Endothelial cell of umbilical vein (primary cell): ENCODE data around the gene CTIF. TPM values are rescaled to one million over a fixed set of nuclear protein-coding genes. Genes with fewer than 3 reads are reported as not detected.

ENCODE experiments used
- BruUV-seq: library from RNA; stranded (reverse); fragments of 400-500 nt; replicated peaks from 2 replicates; lab custom pipeline; 2021; lab: Mats Ljungman, UMichigan
- CTCF ChIA-PET: fragments of 300-600, 350-600 bp; sonication (Branson Sonifier 250); formaldehyde crosslinking; loops from one replicate; lab custom pipeline; 2021; ENCODE audit warnings: antibody characterized with exemption, inconsistent platforms; lab: Charles Lee
- POLR2A ChIA-PET: fragments of 300-600, 350-600 bp; sonication (Branson Sonifier 250); formaldehyde crosslinking; loops from one replicate; lab custom pipeline; 2021; ENCODE audit warnings: antibody characterized with exemption, inconsistent platforms; lab: Charles Lee
- DNase-seq: peaks from one replicate; pipeline ENCODE4 v3.0.0-alpha.2; 2011; ENCODE audit warnings: low read depth, low spot score
- FAIRE-seq: peaks from 2 replicates; lab custom pipeline; 2011; peaks lifted over from hg19 to GRCh38; lab: Jason Lieb, UNC
- H2AFZ ChIP-seq: 2 replicates; pipeline ENCODE4 v1.6.0; 2012; ENCODE audit warnings: low read depth, low read length, control low read depth, inconsistent platforms
- H3K27ac ChIP-seq: 2 replicates; pipeline ENCODE4 v1.5.1; 2011; ENCODE audit warnings: low read depth, mild to moderate bottlenecking, control low read depth, low read length, moderate library complexity; ENCODE audit not compliant: insufficient read depth
- H3K27me3 ChIP-seq, 2 experiments: 2 replicates each; pipeline versions ENCODE4 v1.6.0 to v1.6.1; 2011; ENCODE audit warnings: low read length in 2 of 2, mixed read lengths in 1 of 2; ENCODE audit not compliant: control insufficient read depth in 2 of 2, insufficient read depth in 2 of 2
- H3K36me3 ChIP-seq, 2 experiments: 2 replicates in 1 of 2; 3 replicates in 1 of 2; pipeline ENCODE4 v1.5.1; 2011; ENCODE audit warnings: low read length in 2 of 2, mild to moderate bottlenecking in 1 of 2, moderate library complexity in 1 of 2; ENCODE audit not compliant: control insufficient read depth in 2 of 2, insufficient read depth in 2 of 2; ENCODE audit errors: extremely low read depth in 1 of 2
- H3K4me1 ChIP-seq: 3 replicates; pipeline ENCODE4 v1.5.1; 2011; ENCODE audit warnings: mild to moderate bottlenecking, low read length; ENCODE audit not compliant: control insufficient read depth, insufficient read depth; ENCODE audit errors: extremely low read depth
- H3K4me2 ChIP-seq: 2 replicates; pipeline ENCODE4 v1.6.1; 2011; ENCODE audit warnings: low read length, control low read depth, mixed read lengths; ENCODE audit not compliant: insufficient read depth
- H3K4me3 ChIP-seq, 3 experiments: fragments of 200-600 bp in 1 of 3; sonication (generic), shearing (Covaris generic) in 1 of 3; replicated peaks in 1 of 3; 2 replicates each; pipeline ENCODE4 v1.5.1; 2011 to 2016; ENCODE audit warnings: control low read depth in 3 of 3, low read length in 3 of 3, mild to moderate bottlenecking in 2 of 3, inconsistent platforms in 1 of 3, low read depth in 1 of 3, moderate library complexity in 1 of 3; ENCODE audit not compliant: insufficient read depth in 1 of 3
- H3K79me2 ChIP-seq: 2 replicates; pipeline ENCODE4 v1.6.0; 2012; ENCODE audit warnings: low read length, inconsistent platforms; ENCODE audit not compliant: control insufficient read depth, insufficient read depth
- H3K9ac ChIP-seq: replicated peaks from 2 replicates; pipeline ENCODE3; 2011; ENCODE audit warnings: low read length, control low read depth; ENCODE audit not compliant: insufficient read depth; ENCODE audit errors: extremely low read depth
- H3K9me1 ChIP-seq: replicated peaks from 3 replicates; pipeline ENCODE4 v1.6.0; 2011; ENCODE audit warnings: mild to moderate bottlenecking, low read length; ENCODE audit not compliant: control insufficient read depth, insufficient read depth; ENCODE audit errors: extremely low read depth
- H3K9me3 ChIP-seq: replicated peaks from 2 replicates; pipeline ENCODE4 v1.5.1; 2012; ENCODE audit warnings: low read length, inconsistent platforms; ENCODE audit not compliant: control insufficient read depth, insufficient read depth
- H4K20me1 ChIP-seq: replicated peaks from 2 replicates; pipeline ENCODE3; 2011; ENCODE audit warnings: mild to moderate bottlenecking, low read length; ENCODE audit not compliant: control insufficient read depth, insufficient read depth; ENCODE audit errors: extremely low read depth
- EZH2 ChIP-seq: IDR thresholded peaks from 2 replicates; pipeline ENCODE4 v1.6.1; 2012; ENCODE audit warnings: borderline replicate concordance, low read depth, mild to moderate bottlenecking, moderate library complexity, low read length, inconsistent platforms; ENCODE audit not compliant: severe bottlenecking
- FOS ChIP-seq: IDR thresholded peaks from 2 replicates; pipeline ENCODE4 v1.6.1; 2011; ENCODE audit warnings: mild to moderate bottlenecking, low read length, moderate library complexity, borderline replicate concordance; ENCODE audit not compliant: insufficient read depth
- GATA2 ChIP-seq: IDR thresholded peaks from 2 replicates; pipeline ENCODE4 v1.7.0; 2011; ENCODE audit warnings: low read depth, mild to moderate bottlenecking, moderate library complexity, mixed read lengths, low read length; ENCODE audit not compliant: insufficient read length, insufficient read depth
- JUN ChIP-seq: IDR thresholded peaks from 2 replicates; pipeline ENCODE4 v1.6.1; 2011; ENCODE audit warnings: borderline replicate concordance, low read depth; ENCODE audit not compliant: insufficient read length, insufficient read depth
- MYC ChIP-seq: IDR thresholded peaks from one replicate; pipeline ENCODE4 v1.6.1; 2011; ENCODE audit warnings: mild to moderate bottlenecking, low read depth, low read length
- POLR2A ChIP-seq: IDR thresholded peaks from 2 replicates; pipeline ENCODE4 v1.6.1; 2012; ENCODE audit warnings: low read depth, mild to moderate bottlenecking, control low read depth, low read length
- POLR2AphosphoS5 ChIP-seq: IDR thresholded peaks from 2 replicates; pipeline ENCODE4 v1.6.1; 2012; ENCODE audit warnings: low read depth, mild to moderate bottlenecking, control low read depth, low read length, moderate library complexity; ENCODE audit not compliant: insufficient read depth
- dilution Hi-C: fragments of 300-500 bp; cut with MboI; formaldehyde crosslinking; loops from one replicate; pipeline ENCODE4 v1.15.0; 2019; ENCODE audit warnings: low sequenced_read_pairs; ENCODE audit not compliant: extremely low pct_ligation_motif_present
- intact Hi-C: fragments of 100-400 bp; cut with micrococcal nuclease; formaldehyde crosslinking; loops from one replicate; pipeline ENCODE4 v1.10.0; 2022
- polyA plus RNA-seq, 4 experiments: library from polyadenylated mRNA; depleted of rRNA in 3 of 4; stranded (reverse) in 3 of 4; unstranded in 1 of 4; fragments of >200 nt; gene quantifications; 2 replicates each; pipeline versions ENCODE4 v1.2.1 to v1.2.3, GENCODE V29; 2011 to 2012; ENCODE audit warnings: missing spikeins in 1 of 4
- total RNA-seq: library from RNA; stranded (reverse); gene quantifications from 2 replicates; pipeline ENCODE4 v1.2.3, GENCODE V29; 2021
- TF ChIP-seq, protein P1 (sequence below), 2 donors: IDR thresholded peaks; 1 replicate in 1 of 2; 2 replicates in 1 of 2; pipeline ENCODE4 v1.5.1; 2011; ENCODE audit warnings: low read length in 2 of 2, mild to moderate bottlenecking in 2 of 2, moderate library complexity in 2 of 2, control low read depth in 1 of 2, inconsistent platforms in 1 of 2, low read depth in 1 of 2; ENCODE audit not compliant: insufficient read depth in 1 of 2; ENCODE audit errors: extremely low read depth in 1 of 2
- TF ChIP-seq, protein P2 (sequence below): IDR thresholded peaks from 2 replicates; pipeline ENCODE4 v1.6.1; 2011; ENCODE audit not compliant: insufficient read depth, insufficient read length

Gene CTIF
- total and polyA plus RNA-seq, 2 donors (not counting 3 experiments of a cell fraction or from before 2014, with no cell fraction given) = 20.9 to 57.7 TPM

DNA sequence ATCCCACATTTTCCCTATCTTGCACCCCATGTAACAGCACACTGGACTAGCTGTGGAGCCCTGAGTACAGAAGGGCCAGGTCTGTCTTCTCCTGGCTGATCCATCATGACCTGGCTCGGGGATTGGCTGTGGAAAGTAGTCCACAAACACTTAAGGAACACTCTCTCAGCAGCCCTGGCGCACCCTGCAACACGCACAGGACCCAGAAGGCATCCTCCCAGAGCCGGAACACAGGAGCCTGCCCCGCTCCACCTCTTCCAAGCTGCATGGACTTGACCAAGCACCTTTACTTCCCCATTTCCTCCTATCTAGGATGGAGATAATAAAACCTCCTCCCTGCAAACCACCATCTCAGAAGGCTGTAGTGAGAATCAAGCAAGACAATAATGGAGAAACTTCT lies 151.7 kb downstream of the CTIF start:
- BruUV-seq = no TSS peak
- TF ChIP-seq POLR2AphosphoS5 (no peak), POLR2A (no peak), GATA2 (no peak), JUN (no peak), MYC (no peak), EZH2 (no peak), FOS (no peak)
- TF ChIP-seq, protein P1, sequence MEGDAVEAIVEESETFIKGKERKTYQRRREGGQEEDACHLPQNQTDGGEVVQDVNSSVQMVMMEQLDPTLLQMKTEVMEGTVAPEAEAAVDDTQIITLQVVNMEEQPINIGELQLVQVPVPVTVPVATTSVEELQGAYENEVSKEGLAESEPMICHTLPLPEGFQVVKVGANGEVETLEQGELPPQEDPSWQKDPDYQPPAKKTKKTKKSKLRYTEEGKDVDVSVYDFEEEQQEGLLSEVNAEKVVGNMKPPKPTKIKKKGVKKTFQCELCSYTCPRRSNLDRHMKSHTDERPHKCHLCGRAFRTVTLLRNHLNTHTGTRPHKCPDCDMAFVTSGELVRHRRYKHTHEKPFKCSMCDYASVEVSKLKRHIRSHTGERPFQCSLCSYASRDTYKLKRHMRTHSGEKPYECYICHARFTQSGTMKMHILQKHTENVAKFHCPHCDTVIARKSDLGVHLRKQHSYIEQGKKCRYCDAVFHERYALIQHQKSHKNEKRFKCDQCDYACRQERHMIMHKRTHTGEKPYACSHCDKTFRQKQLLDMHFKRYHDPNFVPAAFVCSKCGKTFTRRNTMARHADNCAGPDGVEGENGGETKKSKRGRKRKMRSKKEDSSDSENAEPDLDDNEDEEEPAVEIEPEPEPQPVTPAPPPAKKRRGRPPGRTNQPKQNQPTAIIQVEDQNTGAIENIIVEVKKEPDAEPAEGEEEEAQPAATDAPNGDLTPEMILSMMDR (IDR thresholded peaks at IDR 0.05; ENCODE audit: extremely low read depth in 1 of 2, insufficient read depth in 1 of 2, low read depth in 1 of 2, low read length in 2 of 2) = no peak
- TF ChIP-seq, protein P2, sequence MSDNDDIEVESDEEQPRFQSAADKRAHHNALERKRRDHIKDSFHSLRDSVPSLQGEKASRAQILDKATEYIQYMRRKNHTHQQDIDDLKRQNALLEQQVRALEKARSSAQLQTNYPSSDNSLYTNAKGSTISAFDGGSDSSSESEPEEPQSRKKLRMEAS = no peak
- Histone ChIP-seq H3K27ac (no peak overlapping the region), H3K4me2 (no peak overlapping the region), H3K9me3 (no peaks in the 10 kb centered on the region), H3K4me1 (peaks cover 15% of the 10 kb centered on the region), H3K79me2 (no peaks in the 10 kb centered on the region), H4K20me1 (no peaks in the 10 kb centered on the region), H3K27me3 (no peaks in the 10 kb centered on the region), H3K4me3 (no peak overlapping the region), H2AFZ (no peak overlapping the region), H3K36me3 (no peaks in the 10 kb centered on the region), H3K9ac (no peak overlapping the region), H3K9me1 (no peaks in the 10 kb centered on the region)
- intact Hi-C loops (no loop called here), dilution Hi-C loops (no loop called here)
- DNase-seq (no peak), FAIRE-seq (no peak)
- ChIA-PET POLR2A (no interaction called here), CTCF (interaction anchor here (0.8 kb wide), 1 partner anchor 86 kb away, joined by 3 read pairs; no protein-coding TSS in a partner anchor)
